SK-N-MC (cell line): ENCODE data around the gene ANKRD44.

Source experiments
- EZH2 ChIP-seq: fragments of 200-600 bp; sonication (generic); IDR thresholded peaks from one replicate; pipeline ENCODE4 v1.6.1; 2017; ENCODE audit warnings: antibody characterized with exemption
- FOXP2 ChIP-seq: optimal IDR thresholded peaks from 2 replicates; pipeline ENCODE3; 2011; ENCODE audit warnings: mild to moderate bottlenecking, moderate library complexity; ENCODE audit not compliant: insufficient read depth; ENCODE audit errors: extremely low read length, control extremely low read depth
- POLR2AphosphoS5 ChIP-seq: IDR thresholded peaks from 2 replicates; pipeline ENCODE4 v1.6.1; 2012; ENCODE audit warnings: mild to moderate bottlenecking, low read depth, low read length, borderline replicate concordance

GRCh38 chr2:197079832-197080555 lies 230.6 kb downstream of the ANKRD44 start:
- TF ChIP-seq EZH2 (no peak), POLR2AphosphoS5 (no peak), FOXP2 (no peak)
